H54 (cell line): ENCODE results near the gene SLC10A7.

Source experiments
- DNase-seq: peaks from one replicate; pipeline ENCODE4 v3.0.0; 2011; ENCODE audit warnings: low spot score, mixed read lengths; ENCODE audit not compliant: insufficient read length
- FAIRE-seq: peaks from 3 replicates; lab custom pipeline; 2011; peaks lifted over from hg19 to GRCh38; lab: Jason Lieb, UNC
- POLR2A ChIP-seq: IDR thresholded peaks from 2 replicates; pipeline ENCODE4 v1.6.1; 2011; ENCODE audit warnings: low read depth, mild to moderate bottlenecking, low read length

SLC10A7 gene

DNA sequence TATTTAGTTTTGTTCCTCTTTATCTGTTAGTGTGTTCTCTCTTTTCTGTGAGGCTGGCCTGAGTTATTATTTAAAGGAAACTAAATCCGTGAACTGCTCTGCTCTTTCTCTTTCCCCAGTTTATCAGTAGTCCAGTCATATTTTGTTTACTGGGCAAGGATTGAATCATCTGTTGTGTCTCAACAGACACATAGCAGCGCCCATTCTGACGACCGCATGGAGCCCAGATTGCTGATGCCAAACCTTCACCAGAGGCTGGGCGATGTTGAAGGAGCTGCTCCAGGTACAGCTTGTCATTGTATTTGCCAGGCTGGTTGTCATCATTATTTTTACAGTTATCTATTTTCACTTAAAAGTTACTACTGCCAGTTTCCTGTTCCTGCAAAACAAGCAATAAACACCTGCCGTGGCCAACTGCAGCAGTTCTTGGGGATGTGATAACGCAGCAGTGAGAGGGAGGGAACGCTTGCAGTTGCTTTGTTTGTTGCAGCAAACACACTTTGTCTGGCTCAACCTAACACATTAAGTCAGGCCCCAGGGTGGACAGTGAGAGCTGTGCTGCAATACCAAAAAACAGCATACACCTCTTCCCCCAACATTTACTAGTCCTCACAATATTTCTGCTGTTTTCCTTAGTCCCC lies 297.3 kb downstream of the SLC10A7 start:
- no peak for FAIRE-seq
- no peak for TF ChIP-seq POLR2A
- no peak for DNase-seq

DNA sequence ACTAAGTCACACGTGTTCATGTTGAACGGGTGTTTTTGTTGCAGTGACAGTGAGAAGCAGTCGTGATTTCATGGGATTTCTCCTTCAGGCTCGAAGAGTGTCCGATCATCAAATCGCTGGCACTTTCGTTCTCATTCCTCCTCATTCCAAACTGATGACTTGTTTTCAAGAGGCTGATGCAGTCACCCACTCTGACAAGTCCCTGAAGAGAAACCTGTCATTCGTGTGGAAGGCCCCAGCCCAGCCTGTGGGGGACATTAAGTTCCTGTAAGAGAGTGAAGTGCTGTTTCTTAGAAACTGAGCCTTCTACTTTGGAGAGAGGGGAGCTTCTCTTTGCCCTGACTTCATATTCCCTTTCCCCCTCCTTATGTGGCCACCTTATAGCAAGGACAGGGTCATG lies 299.4 kb downstream of the SLC10A7 start:
- no peak for TF ChIP-seq POLR2A
- FAIRE-seq, result peak; percentile 62
- peak; percentile 41 for DNase-seq

DNA sequence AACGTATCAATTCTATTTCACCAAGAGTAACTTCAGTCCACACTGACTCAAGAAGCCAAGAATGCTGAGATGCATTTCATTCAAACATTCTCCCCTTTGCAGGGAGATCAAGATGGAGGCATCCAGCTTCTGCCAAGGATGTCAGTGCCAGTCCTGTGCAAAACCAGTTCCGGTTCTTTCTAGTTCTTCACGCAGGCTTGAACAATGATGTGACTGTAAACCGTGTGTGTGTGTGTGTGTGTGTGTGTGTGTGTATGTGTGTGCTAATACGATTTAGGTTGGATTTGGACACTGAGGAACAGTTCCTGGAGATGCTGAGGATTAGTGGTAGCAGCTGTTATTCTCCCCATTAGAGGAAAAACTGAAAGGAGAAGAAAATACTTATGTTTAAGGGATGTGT lies 307.5 kb downstream of the SLC10A7 start, which contains the start of gene REELD1:
TSS of gene REELD1 (plus strand) at position 301 of the 400 bp plus-strand sequence. CDS start 2,415 bp downstream, outside the sequence.
- TF ChIP-seq POLR2A, result no peak
- FAIRE-seq (no peak), DNase-seq (no peak)

DNA sequence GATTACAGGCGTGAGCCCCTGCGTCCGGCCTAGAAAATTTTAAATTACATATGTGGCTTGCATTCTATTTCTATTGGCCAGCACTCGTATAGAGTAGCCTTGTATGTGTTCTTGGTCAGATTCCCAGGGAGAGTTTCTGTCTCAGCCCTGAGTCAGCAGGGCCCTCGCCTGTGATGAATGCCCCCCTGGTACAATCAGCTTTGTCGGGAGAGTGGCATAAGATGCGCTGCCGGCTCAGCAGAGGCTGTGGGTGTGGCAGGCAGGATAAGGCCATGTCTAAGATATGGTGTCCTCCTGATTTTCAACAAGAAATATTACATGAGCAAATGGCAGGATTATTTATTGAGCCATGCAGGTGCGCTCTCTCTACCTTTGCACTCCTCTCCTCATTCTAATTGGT lies 309.0 kb downstream of the SLC10A7 start:
- DNase-seq, result peak; percentile 35
- TF ChIP-seq POLR2A, result no peak

DNA sequence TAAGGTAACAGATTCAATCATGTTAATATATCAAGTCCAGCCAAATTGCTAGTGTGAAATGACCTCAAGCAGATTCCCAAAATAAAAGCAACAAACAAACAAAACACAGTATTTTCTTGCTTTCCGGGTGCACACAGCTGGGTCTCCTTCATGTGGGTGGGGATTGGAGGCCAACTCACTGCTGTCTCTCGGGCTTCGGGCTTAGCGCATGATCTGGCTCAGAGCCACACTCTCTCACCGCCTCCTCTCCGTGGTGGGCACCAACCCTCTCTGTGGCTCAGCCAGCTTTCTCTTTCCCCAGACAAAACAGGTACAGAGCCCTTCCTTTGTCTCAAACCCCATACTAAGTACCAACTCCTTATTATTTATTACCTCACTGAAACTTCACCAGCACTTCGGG lies 310.3 kb downstream of the SLC10A7 start:
- TF ChIP-seq POLR2A, result no peak
- no peak for DNase-seq
- no peak for FAIRE-seq

More for the DNA sequence above, 309.0 kb downstream of the SLC10A7 start:
- peak; percentile 50 for FAIRE-seq

DNA sequence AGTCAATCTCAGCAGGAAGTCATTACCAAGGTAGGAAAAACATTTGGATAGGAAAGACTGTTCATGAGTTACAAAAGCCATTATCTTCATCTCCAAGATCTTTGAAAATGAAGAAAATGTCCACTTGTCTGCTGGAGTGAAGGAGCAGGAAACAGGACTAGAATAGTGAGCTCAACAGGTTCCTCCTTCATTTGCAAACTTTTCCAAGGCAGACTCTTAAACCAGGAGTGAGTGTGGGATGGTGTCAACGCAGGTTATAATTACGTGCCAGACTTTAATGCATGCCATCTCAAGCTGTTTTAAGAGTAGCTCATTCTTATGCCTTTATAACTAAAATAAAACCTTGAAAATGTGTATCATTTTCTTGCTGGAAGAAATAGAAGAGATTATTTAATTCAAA lies 310.9 kb downstream of the SLC10A7 start:
- FAIRE-seq (no peak), DNase-seq (no peak)
- no peak for TF ChIP-seq POLR2A

DNA sequence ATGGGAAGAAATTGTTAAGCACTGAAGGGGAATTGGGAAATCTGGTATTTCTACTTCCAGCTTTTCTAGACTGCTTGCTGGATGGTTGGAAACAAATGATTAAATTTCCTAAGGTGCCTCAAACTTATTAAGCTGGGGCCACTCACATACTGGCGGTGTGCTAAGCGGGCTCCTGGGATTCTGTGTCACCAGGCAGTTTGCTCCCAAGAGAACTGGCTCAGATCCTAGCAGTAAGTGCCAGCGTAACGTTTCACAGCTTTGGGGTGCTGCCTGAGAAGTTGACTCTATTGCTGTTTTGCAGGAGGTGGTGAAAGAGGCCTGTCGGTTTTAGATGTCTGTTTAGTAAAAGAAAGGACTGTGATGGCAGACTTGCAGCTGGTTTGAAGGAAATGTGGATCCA lies 314.3 kb downstream of the SLC10A7 start:
- no peak for DNase-seq
- no peak for FAIRE-seq
- no peak for TF ChIP-seq POLR2A
